22Rv1 (cell line): ENCODE data around the gene SLC6A4.
"Not testable (repeated sequence)": the region's sequence is repeated elsewhere in the genome, so short reads cannot be mapped to it uniquely, and the experiment has no call there.

Source experiments
- H3K27ac ChIP-seq: fragments of 450-650 bp; 2 replicates; pipeline ENCODE4 v1.5.1; 2017
- CTCF ChIP-seq: fragments of 450-650 bp; IDR thresholded peaks from 2 replicates; pipeline ENCODE4 v1.5.1; 2017; ENCODE audit warnings: mild to moderate bottlenecking
- ZFX ChIP-seq: fragments of 450-650 bp; IDR thresholded peaks from 2 replicates; pipeline ENCODE4 v1.6.1; 2017; ENCODE audit warnings: antibody characterized with exemption, borderline replicate concordance

SLC6A4 gene

GRCh38 chr17:30210901-30211300 lies 24.6 kb downstream of the SLC6A4 start:
- TF ChIP-seq CTCF = no peak
- no peak for TF ChIP-seq ZFX
- H3K27ac ChIP-seq = no peak overlapping the region

- H3K27ac ChIP-seq = no peak overlapping the region
- TF ChIP-seq ZFX (no peak), CTCF (no peak)
Measured at GRCh38 chr17:30210366-30210765, 25.1 kb downstream of the SLC6A4 start.

- H3K27ac ChIP-seq = no peak overlapping the region
- TF ChIP-seq ZFX (no peak), CTCF (no peak)
Measured at GRCh38 chr17:30209930-30210329, 25.6 kb downstream of the SLC6A4 start.

- no peak overlapping the region for H3K27ac ChIP-seq
- TF ChIP-seq ZFX (no peak), CTCF (no peak)
Measured at GRCh38 chr17:30208214-30208613, 27.3 kb downstream of the SLC6A4 start.

- TF ChIP-seq ZFX (no peak), CTCF (no peak)
- no peak overlapping the region for H3K27ac ChIP-seq
Measured at GRCh38 chr17:30207655-30208054, 27.8 kb downstream of the SLC6A4 start.

- no peak for TF ChIP-seq ZFX
- no peak for TF ChIP-seq CTCF
- H3K27ac ChIP-seq = no peak overlapping the region
Measured at GRCh38 chr17:30203471-30203981, 32.0 kb downstream of the SLC6A4 start.

GRCh38 chr17:30200656-30201055 lies 34.8 kb downstream of the SLC6A4 start:
- H3K27ac ChIP-seq = not testable (repeated sequence)

- TF ChIP-seq ZFX = no peak
- TF ChIP-seq CTCF = no peak
- H3K27ac ChIP-seq = no peak overlapping the region
Measured at GRCh38 chr17:30200106-30200505, 35.4 kb downstream of the SLC6A4 start.
